Kidney capillary endothelial cell (primary cell): ENCODE measurements around the gene RHEBL1.
"Not testable (repeated sequence)": the region's sequence is repeated elsewhere in the genome, so short reads cannot be mapped to it uniquely, and the experiment has no call there.

ENCODE experiments used
- DNase-seq: peaks from one replicate; pipeline ENCODE4 v3.0.0-alpha.2; 2018; ENCODE audit warnings: low spot score

RHEBL1 gene

DNA sequence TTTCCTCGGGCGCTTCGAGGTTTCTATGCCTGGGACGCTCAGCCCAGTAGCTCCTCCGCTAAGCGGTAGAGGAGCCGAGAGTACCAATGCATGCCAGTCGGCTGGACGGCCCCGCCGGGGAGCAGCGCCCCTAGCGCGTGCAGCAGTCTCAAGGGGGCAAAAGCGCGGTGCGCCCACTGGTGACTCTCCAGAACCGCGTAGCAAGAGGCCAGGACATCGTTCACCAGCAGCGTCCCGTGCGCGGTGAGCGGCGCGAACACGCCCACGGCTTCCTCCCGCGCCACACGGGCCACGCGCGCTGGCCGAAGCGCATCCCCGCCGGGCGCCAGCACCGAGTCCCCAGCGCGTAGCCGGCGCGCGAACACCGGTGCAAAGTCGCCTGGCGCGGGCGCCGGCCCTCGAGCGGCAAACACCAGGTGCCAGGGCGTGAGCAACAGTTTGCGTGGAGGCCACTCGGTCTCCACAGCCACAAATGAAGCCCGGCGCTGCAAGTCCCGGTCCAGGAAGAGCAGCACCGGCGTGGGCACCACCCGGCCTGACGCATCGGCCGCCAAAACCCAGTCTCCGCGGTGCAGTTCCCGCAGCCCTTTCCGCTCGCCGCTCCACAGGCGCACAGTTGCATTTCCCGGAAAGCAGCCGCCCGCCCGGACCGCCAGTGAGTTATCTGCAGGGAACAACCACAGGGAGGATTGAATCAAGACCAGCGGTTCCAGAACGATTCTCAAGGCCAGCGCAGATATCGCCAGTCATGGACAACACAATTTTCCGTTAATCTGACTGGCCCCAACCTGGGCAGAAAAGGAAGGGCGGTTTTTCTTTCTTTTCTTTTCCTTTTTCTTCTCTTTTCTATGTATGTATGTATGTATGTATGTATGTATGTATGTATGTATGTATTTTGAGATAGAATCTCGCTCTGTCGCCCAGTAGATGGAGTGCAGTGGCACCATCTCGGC, 20.3 kb upstream of the RHEBL1 start:
- no peak for DNase-seq

DNA sequence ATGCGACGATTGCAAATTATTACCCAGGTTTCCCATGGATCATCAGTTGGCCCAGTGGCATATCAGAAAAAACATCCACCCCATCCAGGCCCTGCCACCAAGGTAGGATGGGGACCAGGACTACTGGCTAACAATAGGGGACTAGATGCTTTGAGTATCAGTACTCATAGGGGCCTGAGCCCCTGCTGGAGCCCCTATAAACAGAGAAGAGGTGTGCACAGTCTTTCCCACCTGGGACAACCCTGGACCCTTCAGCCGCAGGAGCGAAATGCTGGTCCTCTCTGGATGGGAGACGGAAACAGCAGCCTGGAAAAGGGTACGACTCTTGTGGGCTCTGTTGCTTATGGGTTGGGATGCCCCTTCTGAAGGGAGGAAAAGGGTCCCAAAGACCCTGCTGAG, 19.2 kb upstream of the RHEBL1 start:
- no peak for DNase-seq

DNA sequence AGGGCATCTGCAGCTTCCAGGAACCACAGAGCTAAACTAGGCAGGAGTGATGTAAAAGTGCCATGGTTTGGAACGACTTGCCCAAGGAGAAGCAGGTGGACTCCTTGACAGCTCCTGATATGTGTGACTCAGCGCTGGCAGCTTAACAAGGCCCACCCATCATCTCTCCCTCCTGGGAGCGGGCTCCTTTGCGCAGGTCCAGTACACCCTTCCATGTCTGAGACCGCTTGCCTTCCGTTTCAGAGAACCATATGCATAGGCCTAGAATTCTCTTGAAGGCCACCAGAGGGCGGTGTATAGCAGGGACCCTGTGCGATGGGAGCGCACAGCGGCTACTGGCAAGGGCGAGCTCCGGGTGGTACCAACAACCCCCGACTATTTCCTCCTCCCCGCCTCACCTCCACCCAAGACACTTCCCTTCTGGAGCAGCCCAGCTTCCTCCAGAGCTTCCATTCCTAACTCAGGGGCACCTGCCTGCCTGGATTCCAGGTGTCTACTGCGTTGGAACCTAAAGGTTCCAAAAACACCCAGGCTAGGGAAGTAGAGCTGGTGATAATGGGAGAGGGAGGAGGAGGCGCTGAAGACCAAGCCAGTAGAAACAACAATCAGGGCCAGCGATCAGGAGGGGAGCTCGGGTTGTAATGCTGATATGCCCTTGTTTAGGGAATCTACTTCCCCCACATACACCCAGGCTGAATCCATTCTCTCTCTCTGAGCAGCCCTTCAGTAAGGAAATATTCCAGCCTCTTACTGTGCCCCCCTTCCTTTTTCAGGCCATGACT, 18.6 kb upstream of the RHEBL1 start:
- DNase-seq: peak; percentile 77

DNA sequence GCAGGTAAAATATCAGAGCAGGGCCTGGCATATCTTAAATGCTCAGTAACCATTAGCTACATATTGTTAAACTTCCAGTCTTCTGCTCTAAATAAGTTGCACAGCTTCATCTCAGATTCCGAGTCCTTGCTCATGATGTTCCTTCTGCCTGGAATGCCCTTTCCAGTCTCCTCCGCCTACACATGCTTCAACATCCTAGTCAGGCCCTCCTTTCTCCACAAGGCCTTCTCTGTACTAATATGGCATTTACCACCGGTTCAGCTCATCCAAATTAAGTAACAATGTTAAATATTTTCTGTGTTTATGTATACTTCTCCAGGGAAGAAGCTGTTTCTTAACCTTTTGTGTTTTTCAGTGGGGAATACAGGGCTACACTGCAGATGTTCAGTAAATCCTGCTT, 16.3 kb upstream of the RHEBL1 start:
- DNase-seq: no peak

DNA sequence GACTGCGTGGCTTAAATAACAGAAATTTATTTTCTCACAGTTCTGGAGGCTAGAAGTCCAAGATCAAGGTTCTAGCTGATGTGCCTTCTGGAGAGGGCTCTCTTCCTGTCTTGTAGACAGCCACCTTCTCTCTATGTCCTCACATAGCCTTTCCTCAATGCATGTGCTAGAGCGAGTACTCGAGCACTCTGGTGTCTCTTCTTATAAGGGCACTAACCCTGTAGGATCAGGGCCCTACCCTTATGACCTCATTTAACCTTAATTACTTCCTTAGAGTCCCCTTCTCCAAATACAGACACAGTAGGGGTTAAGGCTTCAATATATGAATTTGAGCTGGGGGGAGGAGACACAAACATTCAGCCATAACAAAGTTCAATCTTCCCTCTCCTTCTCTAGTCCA, 14.7 kb upstream of the RHEBL1 start:
- DNase-seq: no peak

DNA sequence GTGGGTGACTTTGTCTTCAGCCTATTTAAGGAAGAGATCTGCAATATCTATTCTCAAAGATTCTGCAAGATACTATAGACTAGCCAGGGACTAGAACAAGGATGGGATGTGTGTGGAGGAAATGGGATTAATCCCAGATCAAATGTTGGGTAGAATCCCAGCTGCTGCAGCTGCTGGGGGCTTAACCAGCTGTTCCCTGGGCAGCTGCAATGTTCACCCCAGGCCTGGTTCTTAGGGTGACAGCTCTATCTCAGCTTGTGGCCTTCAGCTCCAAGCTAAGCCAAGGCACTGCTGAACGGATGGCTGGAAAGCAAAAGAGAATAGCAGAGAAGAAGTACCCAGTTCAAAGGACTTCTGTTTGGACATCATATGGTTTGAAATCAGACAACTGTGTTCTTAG, 10.0 kb upstream of the RHEBL1 start:
- no peak for DNase-seq

DNA sequence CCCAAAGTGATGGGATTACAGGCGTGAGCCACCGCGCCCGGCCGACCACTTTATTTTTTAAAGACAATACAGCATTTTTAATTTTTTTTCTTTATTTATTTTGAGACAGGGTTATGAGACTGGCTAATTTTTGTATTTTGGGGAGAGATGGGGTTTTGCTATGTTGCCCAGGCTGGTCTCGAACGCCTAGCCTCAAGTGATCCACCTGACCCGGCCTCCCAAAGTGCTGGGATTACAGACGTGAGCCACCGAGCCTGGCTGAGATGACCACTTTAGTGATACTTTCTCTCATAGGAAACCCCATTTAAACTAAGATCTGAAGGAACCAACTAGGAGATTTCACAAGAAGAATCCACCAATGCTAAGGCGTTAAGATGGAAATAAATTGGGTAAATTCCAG, 1.2 kb upstream of the RHEBL1 start:
- no peak for DNase-seq

DNA sequence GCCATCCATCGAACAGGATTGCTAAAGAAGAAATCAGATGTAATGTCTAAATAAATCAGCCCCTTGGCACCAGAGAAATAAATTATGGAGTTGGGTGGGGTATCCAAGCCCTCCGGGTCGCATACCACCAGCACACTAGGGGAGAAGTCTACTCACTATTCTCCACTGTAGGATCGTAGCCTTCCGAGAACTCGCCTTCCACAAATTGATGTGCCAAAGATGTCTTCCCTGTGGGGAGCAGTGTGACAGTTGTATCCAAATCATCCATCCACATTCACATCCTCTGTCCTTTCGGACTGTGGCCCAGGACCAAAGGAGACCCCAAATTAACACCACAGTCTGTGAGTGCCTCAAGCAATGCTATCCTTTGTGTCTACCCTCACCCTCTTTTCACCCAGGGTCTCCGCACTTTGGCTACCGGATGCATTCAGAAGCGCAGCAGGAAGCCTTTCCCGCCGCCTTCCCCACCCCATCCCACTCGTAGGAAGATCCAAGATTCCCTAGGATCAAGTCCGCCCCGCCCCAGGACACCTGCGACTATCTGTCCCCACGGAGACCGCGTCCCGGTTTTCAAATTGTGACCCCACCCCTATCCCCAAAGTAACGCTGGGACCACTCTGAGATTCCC, 786 bp downstream of the RHEBL1 start:
- DNase-seq: no peak

DNA sequence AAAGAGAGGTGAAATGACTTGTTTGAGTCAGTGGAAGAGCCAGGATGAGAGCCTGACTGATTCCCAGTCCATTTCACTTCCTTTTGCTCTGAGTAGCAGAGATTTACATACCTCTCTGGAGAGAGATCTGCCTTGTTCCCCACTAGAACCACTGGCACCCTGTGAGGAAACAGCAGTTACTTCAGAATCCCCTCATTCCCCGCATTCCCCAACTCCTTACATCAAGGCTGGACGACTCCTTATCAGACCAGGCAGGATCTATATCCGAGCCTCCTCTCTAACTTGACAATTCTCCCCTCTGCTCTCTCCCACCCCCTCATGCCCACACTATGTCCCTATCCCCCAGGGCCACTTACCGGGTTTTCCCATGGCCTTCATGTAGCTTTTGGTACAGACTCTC, 3.7 kb downstream of the RHEBL1 start:
- no peak for DNase-seq

DNA sequence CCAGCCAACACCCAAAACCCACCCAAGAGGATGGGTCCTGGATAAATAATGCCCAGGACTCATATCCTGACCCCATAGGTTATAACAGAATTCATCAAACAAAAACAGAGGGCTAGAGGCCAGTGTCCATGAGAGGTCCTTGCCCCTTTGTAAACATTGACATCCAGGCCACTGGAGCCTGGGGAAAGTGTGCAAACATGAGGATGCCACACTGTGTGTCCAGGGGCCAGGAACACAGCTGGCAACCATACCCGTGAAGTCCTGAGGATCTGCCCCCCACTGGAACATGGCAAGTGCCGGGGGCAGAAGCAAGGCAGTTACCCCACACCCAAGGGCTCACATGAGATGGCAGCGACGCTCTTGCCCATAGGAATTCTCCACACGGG, 5.0 kb downstream of the RHEBL1 start:
- DNase-seq: no peak

DNA sequence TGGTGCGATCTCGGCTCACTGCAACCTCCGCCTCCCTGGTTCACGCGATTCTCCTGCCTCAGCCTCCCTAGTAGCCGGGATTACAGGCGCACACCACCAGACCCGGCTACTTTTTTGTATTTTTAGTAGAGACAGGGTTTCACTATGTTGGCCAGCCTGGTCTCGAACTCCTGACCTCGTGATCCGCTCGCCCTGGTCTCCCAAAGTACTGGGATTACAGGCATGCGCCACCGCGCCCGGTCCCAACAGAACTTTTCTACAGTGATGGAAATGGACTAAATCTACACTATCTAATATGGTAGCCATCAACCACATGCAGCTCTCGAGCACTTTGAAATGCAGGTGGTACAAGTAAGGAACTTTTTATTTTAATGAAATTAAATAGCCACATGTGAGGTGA, 7.9 kb downstream of the RHEBL1 start:
- DNase-seq: not testable (repeated sequence)

DNA sequence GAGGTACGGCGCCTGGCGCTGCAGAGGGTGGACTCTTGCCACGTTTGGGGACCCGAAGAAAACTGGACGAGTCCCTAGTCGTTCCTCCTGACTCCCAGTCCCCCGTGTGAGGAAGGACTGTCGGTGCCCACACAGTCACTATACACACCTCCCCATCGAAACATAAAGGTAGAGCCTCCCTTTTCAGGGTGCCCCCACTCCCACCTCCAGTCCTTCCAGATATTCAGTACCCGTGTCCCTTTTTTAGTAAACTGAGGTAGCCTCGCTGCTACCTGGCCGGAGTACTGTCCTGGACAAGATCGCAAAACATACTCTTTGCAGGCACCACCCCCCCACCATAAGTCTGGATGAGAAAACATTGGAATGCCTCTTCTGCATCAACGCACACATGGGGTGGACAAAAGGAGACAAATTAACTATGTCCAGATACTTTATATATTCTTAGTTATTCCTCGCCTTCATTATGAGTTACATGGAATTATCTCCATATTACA, 8.6 kb downstream of the RHEBL1 start:
- DNase-seq: no peak

DNA sequence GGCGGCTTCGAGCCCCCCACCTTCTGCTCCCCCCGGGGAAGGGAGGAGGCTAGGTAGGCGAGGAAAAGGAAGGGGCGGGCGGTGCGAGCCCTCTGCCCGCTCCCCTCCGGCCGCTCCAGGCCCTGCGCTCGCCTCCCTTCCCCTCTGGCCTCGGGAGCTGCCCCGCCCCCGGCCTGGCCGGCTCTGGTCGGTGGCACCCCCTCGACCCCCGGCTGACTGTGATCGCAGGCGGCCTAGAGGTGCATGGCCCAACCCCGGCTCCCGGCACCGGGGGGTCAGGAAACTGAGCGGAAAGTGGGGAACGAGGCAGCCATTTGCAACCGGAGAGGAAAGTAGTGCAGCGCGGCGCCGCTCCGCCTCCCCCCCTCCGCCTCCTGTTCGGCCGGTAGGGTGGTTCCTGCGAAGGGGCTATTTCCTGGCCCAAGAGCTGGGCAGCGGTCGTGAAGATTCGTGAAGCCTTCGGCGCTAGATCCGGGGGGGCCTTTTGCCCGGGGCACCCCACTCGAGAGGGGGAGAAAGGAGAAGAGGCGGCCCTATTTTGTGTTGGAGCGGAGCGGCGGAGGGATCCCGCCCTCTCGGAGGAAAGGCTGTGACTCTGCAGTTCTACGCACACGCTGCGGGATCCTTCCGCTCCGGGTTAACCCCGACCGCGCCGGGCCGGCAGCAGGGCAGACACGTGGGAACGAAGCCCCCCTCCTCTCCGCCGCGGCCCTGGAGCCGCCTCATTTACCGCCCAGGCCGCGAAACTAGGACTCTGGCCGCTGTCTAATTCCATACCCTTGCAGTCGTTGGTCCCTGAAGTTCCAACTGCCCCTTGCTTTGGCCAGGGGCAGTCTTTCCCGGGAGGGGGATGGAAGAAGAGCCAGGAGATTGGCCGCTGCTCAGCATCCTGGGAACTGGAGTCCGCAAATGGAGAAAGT, 9.3 kb downstream of the RHEBL1 start, which contains the start of gene KMT2D:
TSS of gene KMT2D (minus strand) at position 558 of the 920 bp plus-strand sequence. CDS start 5,470 bp downstream, outside the sequence.
- DNase-seq: peak; percentile 86

DNA sequence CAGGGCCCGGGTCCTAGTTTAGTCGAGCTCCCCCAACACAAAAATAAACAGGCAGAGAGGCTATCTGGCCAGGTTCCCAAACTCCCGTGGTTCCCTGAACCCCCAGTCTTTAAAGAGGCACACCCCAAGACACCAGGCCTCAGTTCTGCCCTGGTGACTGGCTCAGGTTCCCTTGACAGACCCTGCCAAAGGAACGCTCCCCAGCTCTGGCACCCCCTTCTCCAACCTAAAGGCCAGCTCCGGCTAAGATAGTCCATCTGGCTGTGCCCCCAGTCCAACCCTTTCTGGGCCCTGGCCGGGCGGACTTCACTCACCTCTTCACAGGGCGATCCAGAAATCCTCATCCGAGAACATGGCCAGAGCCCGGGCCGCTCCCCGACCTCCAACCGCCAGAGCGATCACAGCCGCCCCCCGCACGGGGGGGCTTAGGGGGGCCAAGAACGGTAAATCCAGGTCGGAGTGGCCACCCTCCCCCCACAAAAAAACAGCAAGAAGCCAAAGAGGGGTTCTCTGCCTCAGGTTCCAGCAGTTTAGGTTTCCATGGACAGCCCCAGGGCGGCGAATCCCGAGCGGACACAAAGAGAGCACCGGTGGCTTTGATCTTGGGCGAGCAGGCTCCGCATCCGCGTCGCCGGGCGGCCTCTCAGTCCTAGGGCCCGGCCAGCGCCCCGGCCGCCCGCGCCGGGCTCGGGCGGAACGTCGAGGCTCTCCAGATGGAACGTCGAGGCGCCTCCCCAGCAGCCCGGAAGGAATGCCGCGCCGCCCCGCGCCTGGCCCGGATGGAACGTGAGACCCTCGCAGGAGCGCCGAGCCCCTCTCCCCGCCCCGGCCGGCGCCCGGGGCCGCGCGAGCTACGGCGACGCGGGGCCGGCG, 10.2 kb downstream of the RHEBL1 start:
- peak; percentile 26 for DNase-seq

DNA sequence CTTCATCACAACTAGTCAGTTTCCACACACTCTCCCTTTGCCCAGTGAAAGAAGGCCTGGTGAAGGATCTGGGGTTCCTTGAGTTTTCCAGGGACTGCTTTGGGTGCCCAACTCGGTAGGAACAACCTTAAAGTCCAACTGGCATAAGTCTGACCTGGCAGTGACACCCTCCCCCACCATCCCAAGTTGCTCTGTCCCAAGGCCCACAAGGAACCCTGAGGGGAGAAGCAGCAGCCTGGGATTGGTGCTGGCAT, 10.8 kb downstream of the RHEBL1 start:
- no peak for DNase-seq

DNA sequence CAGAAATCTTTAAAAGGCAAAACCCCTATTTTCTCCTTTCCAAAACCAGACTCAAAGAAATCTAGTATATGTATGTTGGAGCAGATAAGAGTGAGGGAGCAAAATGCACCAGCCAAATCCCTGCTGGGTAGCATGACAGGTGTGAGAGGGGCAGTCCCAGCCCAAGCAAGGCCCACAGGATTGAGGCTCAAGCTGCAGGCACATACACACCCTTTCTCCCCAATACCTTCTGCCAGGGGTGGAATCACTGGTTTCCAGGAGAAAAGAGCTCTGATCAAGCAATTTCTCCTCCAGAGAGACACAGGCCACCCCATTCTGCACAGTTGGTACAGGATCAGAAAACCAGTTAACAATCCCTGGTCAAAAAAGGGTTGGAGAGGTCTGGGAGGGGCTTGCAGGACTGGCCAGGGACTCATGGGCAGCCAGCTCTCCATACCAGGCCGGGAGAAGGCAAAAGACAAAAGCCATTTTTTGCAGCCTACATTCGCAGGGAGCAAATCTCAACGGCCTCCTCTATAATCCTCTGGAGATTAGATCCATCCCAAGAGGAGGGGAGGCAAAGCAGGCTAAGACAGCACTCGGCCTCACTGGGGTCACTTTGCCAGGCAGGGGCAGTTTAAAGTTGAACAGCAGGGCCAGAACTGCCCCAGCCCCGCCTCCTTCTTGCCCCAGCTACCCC, 11.3 kb downstream of the RHEBL1 start:
- DNase-seq: no peak

DNA sequence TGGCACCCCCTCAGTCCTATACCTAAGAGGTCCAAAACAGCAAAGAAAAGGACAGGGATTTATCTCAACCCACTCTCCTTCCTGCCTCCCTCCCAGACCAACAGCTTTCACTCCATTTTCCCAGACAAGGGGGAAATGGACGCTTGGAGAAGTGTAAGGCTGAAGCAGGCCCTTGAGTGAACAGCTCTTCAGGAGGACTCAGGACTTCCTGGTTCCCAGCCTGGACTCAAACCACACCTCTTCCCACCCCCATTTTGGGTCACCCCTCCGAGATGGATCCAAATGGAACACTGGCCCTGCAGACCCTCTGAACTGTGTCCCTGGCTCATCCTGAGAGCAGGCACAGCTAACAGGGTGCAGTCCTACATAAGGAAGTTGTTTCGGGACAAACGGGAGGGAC, 11.9 kb downstream of the RHEBL1 start:
- no peak for DNase-seq

DNA sequence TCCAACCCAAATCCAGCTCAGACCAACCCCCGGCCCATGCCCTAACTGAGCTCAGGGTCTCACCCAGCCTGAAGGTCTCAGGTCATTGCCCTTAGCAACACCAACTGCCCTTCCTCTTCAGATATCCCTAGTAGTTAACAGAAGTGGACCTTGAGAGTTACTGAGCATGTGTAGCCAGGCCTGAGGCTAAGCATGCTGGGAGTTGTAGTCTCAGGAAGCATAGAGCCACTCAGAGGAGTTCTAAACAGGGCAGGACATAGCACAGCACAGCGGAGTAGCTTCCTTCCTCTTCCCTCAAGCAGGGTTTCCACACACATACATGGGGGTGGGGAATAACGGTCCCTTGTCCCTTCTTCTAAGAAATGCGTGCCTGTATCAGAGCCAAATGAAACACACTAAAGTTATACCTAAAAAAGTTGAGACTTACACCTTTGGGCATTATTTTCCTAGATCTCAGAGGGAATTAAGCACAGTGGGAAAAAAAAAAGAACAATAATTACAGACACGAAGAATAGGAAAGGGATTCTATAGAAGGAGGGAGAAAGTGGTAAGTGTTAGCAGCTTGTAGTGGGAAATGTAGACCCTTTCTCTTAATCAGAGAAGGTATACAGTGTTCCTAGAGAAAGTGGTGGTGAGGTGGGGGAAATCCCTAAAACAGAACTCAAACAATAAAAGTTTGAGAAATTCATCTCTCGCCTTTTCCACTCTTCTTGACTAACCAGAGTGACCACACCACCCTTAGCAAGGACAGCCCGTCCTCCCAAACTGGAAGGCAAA, 13.6 kb downstream of the RHEBL1 start:
- DNase-seq: peak; percentile 86

DNA sequence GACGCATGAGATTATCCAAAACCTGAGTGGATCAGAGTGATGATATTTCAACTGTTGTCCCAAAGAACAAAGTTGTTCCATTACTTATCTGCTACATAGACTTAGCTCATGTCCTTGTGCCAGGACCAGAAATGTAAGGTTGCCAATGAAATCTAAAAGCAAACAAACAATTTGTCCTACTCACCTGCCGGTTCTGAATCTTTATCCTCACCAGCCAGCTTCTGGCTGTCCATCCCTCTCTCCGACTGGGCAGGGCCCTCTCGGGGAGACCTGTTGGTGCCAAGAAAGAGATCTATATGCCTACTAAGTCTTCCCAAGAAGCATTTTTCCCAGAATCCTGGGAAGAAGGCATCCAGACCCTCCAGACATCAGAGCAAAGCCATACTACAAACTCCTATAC, 14.7 kb downstream of the RHEBL1 start:
- DNase-seq: no peak
